BE2C (cell line): ENCODE data around the gene TTC33.
"Not testable (repeated sequence)": the region's sequence is repeated elsewhere in the genome, so short reads cannot be mapped to it uniquely, and the experiment has no call there.

ENCODE experiments used
- DNase-seq: peaks from one replicate; pipeline ENCODE4 v3.0.0-alpha.2; 2020
- H3K27me3 ChIP-seq: fragments of 250-450 bp; sonication (Bioruptor Pico); 2 replicates; pipeline ENCODE4 v1.5.1; 2020; ENCODE audit warnings: mild to moderate bottlenecking
- H3K36me3 ChIP-seq: fragments of 250-450 bp; sonication (Bioruptor Pico); 2 replicates; pipeline ENCODE4 v1.5.1; 2020; ENCODE audit warnings: mild to moderate bottlenecking
- H3K4me1 ChIP-seq: fragments of 250-450 bp; sonication (Bioruptor Pico); 2 replicates; pipeline ENCODE4 v1.5.1; 2020
- H3K4me3 ChIP-seq: 2 replicates; pipeline ENCODE4 v1.5.1; 2011; ENCODE audit warnings: low read depth, low read length
- H3K9me3 ChIP-seq: fragments of 250-450 bp; sonication (Bioruptor Pico); 2 replicates; pipeline ENCODE4 v1.5.1; 2020
- CTCF ChIP-seq: IDR thresholded peaks from 2 replicates; pipeline ENCODE4 v1.5.1; 2012; ENCODE audit warnings: mild to moderate bottlenecking, low read depth, low read length

Gene TTC33

GRCh38 chr5:40797273-40798011 lies 41.7 kb upstream of the TTC33 start:
- H3K36me3 ChIP-seq, result peaks cover 7% of the 10 kb centered on the region
- DNase-seq, result peak; percentile 84
- peaks cover 3% of the 10 kb centered on the region for H3K4me1 ChIP-seq
- no peaks in the 10 kb centered on the region for H3K9me3 ChIP-seq
- no peak for TF ChIP-seq CTCF
- peak overlapping the region; percentile 76 for H3K4me3 ChIP-seq
- H3K27me3 ChIP-seq, result no peaks in the 10 kb centered on the region

GRCh38 chr5:40796487-40796889 lies 40.7 kb upstream of the TTC33 start:
- no peak for TF ChIP-seq CTCF
- no peaks in the 10 kb centered on the region for H3K27me3 ChIP-seq
- no peak for DNase-seq

GRCh38 chr5:40794877-40795276 lies 39.1 kb upstream of the TTC33 start:
- H3K9me3 ChIP-seq, H3K4me1 ChIP-seq, H3K4me3 ChIP-seq, H3K27me3 ChIP-seq, H3K36me3 ChIP-seq, DNase-seq: not testable (repeated sequence)

More at GRCh38 chr5:40796487-40796889, 40.7 kb upstream of the TTC33 start:
- Histone ChIP-seq H3K4me3 (peak overlapping the region; percentile 76), H3K9me3 (no peaks in the 10 kb centered on the region), H3K4me1 (peaks cover 3% of the 10 kb centered on the region), H3K36me3 (peaks cover 7% of the 10 kb centered on the region)

GRCh38 chr5:40794340-40794739 lies 38.6 kb upstream of the TTC33 start:
- not testable (repeated sequence) for H3K4me3 ChIP-seq, H3K4me1 ChIP-seq, H3K9me3 ChIP-seq, H3K36me3 ChIP-seq, DNase-seq, H3K27me3 ChIP-seq

- not testable (repeated sequence) for DNase-seq, H3K4me1 ChIP-seq, H3K27me3 ChIP-seq, H3K9me3 ChIP-seq, H3K4me3 ChIP-seq
- H3K36me3 ChIP-seq, result peaks cover 10% of the 10 kb centered on the region
Observed at GRCh38 chr5:40792691-40793090, 36.9 kb upstream of the TTC33 start.

- H3K27me3 ChIP-seq, result no peaks in the 10 kb centered on the region
- no peaks in the 10 kb centered on the region for H3K4me1 ChIP-seq
- H3K4me3 ChIP-seq, result no peak overlapping the region
- no peak for TF ChIP-seq CTCF
- DNase-seq, result no peak
- H3K36me3 ChIP-seq, result peaks cover 10% of the 10 kb centered on the region
- no peaks in the 10 kb centered on the region; the same call in 1 of the 2 replicates for H3K9me3 ChIP-seq
Observed at GRCh38 chr5:40791715-40792139, 36.0 kb upstream of the TTC33 start.

- Histone ChIP-seq H3K9me3 (no peaks in the 10 kb centered on the region; the same call in 1 of the 2 replicates), H3K4me3 (no peak overlapping the region), H3K4me1 (no peaks in the 10 kb centered on the region), H3K27me3 (no peaks in the 10 kb centered on the region), H3K36me3 (peaks cover 10% of the 10 kb centered on the region)
- no peak for TF ChIP-seq CTCF
- no peak for DNase-seq
Observed at GRCh38 chr5:40790947-40791593, 35.3 kb upstream of the TTC33 start.

GRCh38 chr5:40788941-40789340 lies 33.2 kb upstream of the TTC33 start:
- not testable (repeated sequence) for H3K36me3 ChIP-seq, H3K9me3 ChIP-seq, H3K4me3 ChIP-seq, DNase-seq, H3K4me1 ChIP-seq, H3K27me3 ChIP-seq
